Measurements from ENCODE around the gene SNX11.

SNX11 gene

GRCh38 chr17:48131216-48131824, 23.8 kb downstream of the SNX11 start:
- in situ Hi-C loops (cut with MboI; ENCODE audit: low sequenced_read_pairs, unreplicated experiment), result no loop called here

GRCh38 chr17:48132385-48132784, 24.8 kb downstream of the SNX11 start:
- no peak for DNase-seq (ENCODE audit: low spot score)
- no peak for TF ChIP-seq CTCF (IDR thresholded peaks at IDR 0.05; ENCODE audit: borderline replicate concordance, control extremely low read depth, extremely low read depth, insufficient read depth, missing control alignments)
- in situ Hi-C loops (cut with MboI; ENCODE audit: low sequenced_read_pairs, unreplicated experiment), result no loop called here

More at GRCh38 chr17:48131216-48131824, 23.8 kb downstream of the SNX11 start:
- DNase-seq (ENCODE audit: low spot score), result peak; percentile 76
- peak; percentile 79 for TF ChIP-seq CTCF (IDR thresholded peaks at IDR 0.05; ENCODE audit: borderline replicate concordance, control extremely low read depth, extremely low read depth, insufficient read depth, missing control alignments)

GRCh38 chr17:48134912-48135480, 27.4 kb downstream of the SNX11 start:
- peak; percentile 39 for DNase-seq (ENCODE audit: low spot score)
- in situ Hi-C loops (cut with MboI; ENCODE audit: low sequenced_read_pairs, unreplicated experiment), result no loop called here
- TF ChIP-seq CTCF (IDR thresholded peaks at IDR 0.05; ENCODE audit: borderline replicate concordance, control extremely low read depth, extremely low read depth, insufficient read depth, missing control alignments), result peak; percentile 44

- no peak for DNase-seq (ENCODE audit: low spot score)
- no peak for TF ChIP-seq CTCF (IDR thresholded peaks at IDR 0.05; ENCODE audit: borderline replicate concordance, control extremely low read depth, extremely low read depth, insufficient read depth, missing control alignments)
- in situ Hi-C loops (cut with MboI; ENCODE audit: low sequenced_read_pairs, unreplicated experiment), result no loop called here
These were observed 30.1 kb downstream of the SNX11 start for GRCh38 chr17:48137656-48138055.

- DNase-seq (ENCODE audit: low spot score), result no peak
- in situ Hi-C loops (cut with MboI; ENCODE audit: low sequenced_read_pairs, unreplicated experiment), result no loop called here
These were observed 32.4 kb downstream of the SNX11 start for GRCh38 chr17:48139944-48140343.

DNA sequence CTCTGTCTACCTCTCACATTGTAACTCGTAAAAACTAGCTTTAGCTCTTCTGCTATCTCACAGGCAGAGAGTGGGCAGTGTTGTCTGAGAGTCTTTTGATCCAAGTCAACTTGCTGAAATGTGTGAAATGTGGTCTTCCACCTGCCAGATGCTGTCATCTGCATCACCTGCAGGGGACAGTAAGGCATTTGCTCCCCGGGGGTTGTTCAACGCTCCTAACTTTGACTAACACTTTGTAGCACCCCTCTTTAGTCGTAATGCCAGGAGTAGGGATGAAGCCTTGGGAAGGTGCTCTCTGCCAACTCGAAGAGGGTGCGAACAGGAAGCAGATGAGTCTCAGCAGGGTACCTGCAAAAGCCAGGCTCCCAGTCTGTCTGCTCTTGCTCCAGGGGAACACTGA, 36.1 kb downstream of the SNX11 start:
- peak; percentile 38 for DNase-seq (ENCODE audit: low spot score)

More at GRCh38 chr17:48139944-48140343, 32.4 kb downstream of the SNX11 start:
- no peak for TF ChIP-seq CTCF (IDR thresholded peaks at IDR 0.05; ENCODE audit: borderline replicate concordance, control extremely low read depth, extremely low read depth, insufficient read depth, missing control alignments)

More for the DNA sequence above, 36.1 kb downstream of the SNX11 start:
- TF ChIP-seq CTCF (IDR thresholded peaks at IDR 0.05; ENCODE audit: borderline replicate concordance, control extremely low read depth, extremely low read depth, insufficient read depth, missing control alignments), result peak; percentile 27
- in situ Hi-C loops (cut with MboI; ENCODE audit: low sequenced_read_pairs, unreplicated experiment), result no loop called here
